SU-DHL-6 (cell line): Measurements from ENCODE around the gene CES4A.

Experiments
- H2AFZ ChIP-seq: fragments of 200-600 bp; sonication (generic); 2 replicates; pipeline ENCODE4 v1.6.1; 2014; ENCODE audit warnings: low read depth, mild to moderate bottlenecking, moderate library complexity, mixed read lengths, antibody characterized with exemption, low read length; ENCODE audit not compliant: severe bottlenecking
- H3F3A ChIP-seq: fragments of 200-600 bp; shearing (Covaris generic); 2 replicates; pipeline ENCODE4 v1.6.0; 2016; ENCODE audit warnings: antibody characterized with exemption, mild to moderate bottlenecking; ENCODE audit not compliant: insufficient read depth
- H3K27ac ChIP-seq: fragments of 200-600 bp; sonication (generic); 2 replicates; pipeline ENCODE4 v1.5.1; 2016; ENCODE audit warnings: low read depth, mild to moderate bottlenecking, low read length, moderate library complexity, mixed read lengths
- H3K27me3 ChIP-seq: fragments of 200-600 bp; sonication (generic), shearing (Covaris generic); 2 replicates; pipeline ENCODE4 v1.6.0; 2014; ENCODE audit warnings: mild to moderate bottlenecking, low read length
- H3K36me3 ChIP-seq: fragments of 200-600 bp; sonication (generic); 2 replicates; pipeline ENCODE4 v1.6.1; 2014; ENCODE audit warnings: mild to moderate bottlenecking, low read length, mixed read lengths
- H3K4me2 ChIP-seq: fragments of 300-600, 200-600 bp; shearing (Covaris generic), sonication (generic); 2 replicates; pipeline ENCODE4 v1.6.0; 2014; ENCODE audit warnings: low read length, low read depth, mild to moderate bottlenecking; ENCODE audit not compliant: poor library complexity, severe bottlenecking
- H3K4me3 ChIP-seq: fragments of 200-600 bp; sonication (generic); 2 replicates; pipeline ENCODE4 v1.5.1; 2014; ENCODE audit warnings: antibody characterized with exemption, low read length, mild to moderate bottlenecking, mixed read lengths; ENCODE audit not compliant: insufficient read depth, poor library complexity, severe bottlenecking
- H3K79me2 ChIP-seq: fragments of 200-600 bp; sonication (generic); 2 replicates; pipeline ENCODE4 v1.6.1; 2014; ENCODE audit warnings: mild to moderate bottlenecking, low read length, moderate library complexity; ENCODE audit not compliant: insufficient read depth
- H3K9ac ChIP-seq: fragments of 200-600 bp; sonication (generic); 2 replicates; pipeline ENCODE4 v1.7.0; 2014; ENCODE audit warnings: mild to moderate bottlenecking, low read length
- H3K9me2 ChIP-seq: fragments of 200-600 bp; sonication (generic); replicated peaks from 2 replicates; pipeline ENCODE4 v1.6.1; 2014; ENCODE audit warnings: low read length; ENCODE audit not compliant: insufficient read depth
- H3K9me3 ChIP-seq: fragments of 200-600 bp; sonication (generic); 2 replicates; pipeline ENCODE4 v1.6.1; 2014; ENCODE audit warnings: low read length, mixed read lengths; ENCODE audit not compliant: insufficient read depth
- H4K20me1 ChIP-seq: fragments of 200-600 bp; sonication (generic); 2 replicates; pipeline ENCODE4 v1.6.1; 2014; ENCODE audit warnings: low read depth, mild to moderate bottlenecking, antibody characterized with exemption, low read length, moderate library complexity, mixed read lengths
- CTCF ChIP-seq: fragments of 200-600 bp; sonication (generic); IDR thresholded peaks from one replicate; pipeline ENCODE4 v1.5.1; 2017; ENCODE audit warnings: antibody characterized with exemption, mild to moderate bottlenecking, low read length, moderate library complexity; ENCODE audit not compliant: insufficient read depth, poor library complexity, severe bottlenecking
- EZH2phosphoT487 ChIP-seq: fragments of 200-600 bp; sonication (generic), shearing (Covaris generic); conservative IDR thresholded peaks from 2 replicates; pipeline ENCODE4 v1.6.1; 2018; ENCODE audit warnings: mild to moderate bottlenecking, antibody characterized with exemption, low read length, moderate library complexity, mixed read lengths

CES4A gene

GRCh38 chr16:67035364-67035763 is 47.0 kb downstream of the CES4A start:
- Histone ChIP-seq H3K79me2 (peaks cover 99% of the 10 kb centered on the region), H3K9me3 (no peaks in the 10 kb centered on the region), H3K4me3 (no peak overlapping the region), H4K20me1 (peaks cover 25% of the 10 kb centered on the region), H3F3A (peaks cover 18% of the 10 kb centered on the region), H3K36me3 (peaks cover 41% of the 10 kb centered on the region), H3K4me2 (peak overlapping the region; percentile 21), H3K9ac (no peak overlapping the region), H3K9me2 (no peaks in the 10 kb centered on the region), H2AFZ (no peak overlapping the region), H3K27me3 (no peaks in the 10 kb centered on the region), H3K27ac (no peak overlapping the region)
- TF ChIP-seq CTCF (no peak), EZH2phosphoT487 (no peak)

GRCh38 chr16:67036323-67036741 is 47.9 kb downstream of the CES4A start:
- Histone ChIP-seq H2AFZ (no peak overlapping the region), H3K9me3 (no peaks in the 10 kb centered on the region), H3K36me3 (peaks cover 36% of the 10 kb centered on the region), H3K27me3 (no peaks in the 10 kb centered on the region), H3K9me2 (no peaks in the 10 kb centered on the region), H3K27ac (no peak overlapping the region), H3K79me2 (peaks cover 99% of the 10 kb centered on the region), H3K9ac (no peak overlapping the region), H3K4me3 (no peak overlapping the region), H3F3A (peaks cover 15% of the 10 kb centered on the region), H3K4me2 (no peak overlapping the region), H4K20me1 (peaks cover 25% of the 10 kb centered on the region)
- TF ChIP-seq CTCF: no peak
- no peak for TF ChIP-seq EZH2phosphoT487

GRCh38 chr16:67039260-67040020 is 51.1 kb downstream of the CES4A start:
- Histone ChIP-seq H3K36me3 (peaks cover 41% of the 10 kb centered on the region), H2AFZ (no peak overlapping the region), H3K4me2 (no peak overlapping the region), H3K27me3 (no peaks in the 10 kb centered on the region), H3K9ac (no peak overlapping the region), H3F3A (peaks cover 10% of the 10 kb centered on the region), H3K79me2 (peaks cover 94% of the 10 kb centered on the region), H4K20me1 (peaks cover 18% of the 10 kb centered on the region), H3K9me3 (no peaks in the 10 kb centered on the region), H3K4me3 (no peak overlapping the region), H3K27ac (no peak overlapping the region), H3K9me2 (no peaks in the 10 kb centered on the region)
- no peak for TF ChIP-seq CTCF
- TF ChIP-seq EZH2phosphoT487: no peak
